PC-3 (cell line): ENCODE measurements around the gene SLC48A1. TPM values are rescaled to one million over a fixed set of nuclear protein-coding genes. Genes with fewer than 3 reads are reported as not detected.

Source experiments
- ATAC-seq: fragments of 200-7000 bp; cut with Tn5 transposase; 2 replicates; pipeline ENCODE4 v1.9.1; 2020; ENCODE audit warnings: mild to moderate bottlenecking, moderate library complexity
- BruUV-seq: library from RNA; stranded (reverse); fragments of 400-500 nt; replicated peaks from 2 replicates; lab custom pipeline; 2021; lab: Mats Ljungman, UMichigan
- CTCF ChIA-PET: fragments of 300-600 bp; sonication (Branson Sonifier 250); formaldehyde crosslinking; loops from one replicate; lab custom pipeline; 2022; ENCODE audit warnings: antibody characterized with exemption; lab: Charles Lee
- POLR2A ChIA-PET: fragments of 300-600 bp; sonication (Branson Sonifier 250); formaldehyde crosslinking; loops from one replicate; lab custom pipeline; 2022; ENCODE audit warnings: antibody characterized with exemption; ENCODE audit not compliant: unreplicated experiment; lab: Charles Lee
- DNase-seq: peaks from one replicate; pipeline ENCODE4 v3.0.0-alpha.2; 2015
- H2AFZ ChIP-seq: fragments of 300-600 bp; sonication (generic); 2 replicates; pipeline ENCODE4 v1.6.0; 2016; ENCODE audit warnings: antibody characterized with exemption, low read length
- H3F3A ChIP-seq: fragments of 300-600 bp; sonication (generic); one replicate; pipeline ENCODE4 v1.6.0; 2017; ENCODE audit warnings: antibody characterized with exemption, low read length, control low read depth, mild to moderate bottlenecking; ENCODE audit not compliant: unreplicated experiment
- H3K27ac ChIP-seq: fragments of 300-600 bp; sonication (generic); 2 replicates; pipeline ENCODE4 v1.5.1; 2016; ENCODE audit warnings: mild to moderate bottlenecking, low read length
- H3K27me3 ChIP-seq: fragments of 300-600 bp; sonication (generic); 2 replicates; pipeline ENCODE4 v1.6.1; 2016; ENCODE audit warnings: low read length, mixed read lengths
- H3K36me3 ChIP-seq: fragments of 300-600 bp; sonication (generic); 2 replicates; pipeline ENCODE4 v1.6.1; 2016; ENCODE audit warnings: low read depth, mixed run types, low read length, mixed read lengths
- H3K4me1 ChIP-seq: fragments of 300-600 bp; sonication (generic); 2 replicates; pipeline ENCODE4 v1.5.1; 2016; ENCODE audit warnings: low read length; ENCODE audit not compliant: insufficient read depth
- H3K4me2 ChIP-seq: fragments of 300-600 bp; sonication (generic); 2 replicates; pipeline ENCODE4 v1.6.0; 2016; ENCODE audit warnings: low read length
- H3K4me3 ChIP-seq: fragments of 300-600 bp; sonication (generic); 2 replicates; pipeline ENCODE4 v1.5.1; 2016; ENCODE audit warnings: mild to moderate bottlenecking, low read length, mixed read lengths
- H3K79me2 ChIP-seq: fragments of 300-600 bp; sonication (generic); 2 replicates; pipeline ENCODE4 v1.6.1; 2017; ENCODE audit warnings: low read length, mixed read lengths
- H3K9ac ChIP-seq: fragments of 300-600 bp; sonication (generic); 2 replicates; pipeline ENCODE4 v1.6.0; 2016; ENCODE audit warnings: mild to moderate bottlenecking, low read length
- H3K9me2 ChIP-seq: fragments of 300-600 bp; sonication (generic); replicated peaks from 2 replicates; pipeline ENCODE4 v1.6.1; 2016; ENCODE audit warnings: mixed run types, low read length, mixed read lengths
- H3K9me3 ChIP-seq: fragments of 300-600 bp; sonication (generic); 2 replicates; pipeline ENCODE4 v1.6.1; 2016; ENCODE audit warnings: low read length, mixed read lengths
- H4K20me1 ChIP-seq: fragments of 300-600 bp; sonication (generic); 2 replicates; pipeline ENCODE4 v1.6.1; 2016; ENCODE audit warnings: low read length, mixed read lengths
- CTCF ChIP-seq: fragments of 300-600 bp; sonication (generic); conservative IDR thresholded peaks from 2 replicates; pipeline ENCODE4 v1.5.1; 2017; ENCODE audit warnings: antibody characterized with exemption, low read depth, mild to moderate bottlenecking, low read length
- EZH2 ChIP-seq: fragments of 300-600 bp; sonication (generic); IDR thresholded peaks from one replicate; pipeline ENCODE4 v1.6.1; 2017; ENCODE audit warnings: antibody characterized with exemption, mild to moderate bottlenecking, low read length; ENCODE audit not compliant: unreplicated experiment
- EZH2phosphoT487 ChIP-seq: fragments of 300-600 bp; sonication (generic); IDR thresholded peaks from 2 replicates; pipeline ENCODE4 v1.6.1; 2018; ENCODE audit warnings: mild to moderate bottlenecking, antibody characterized with exemption, low read length, borderline replicate concordance
- intact Hi-C: fragments of 100-400 bp; cut with micrococcal nuclease; formaldehyde crosslinking; loops from 2 replicates; pipeline ENCODE4 v1.9.0; 2023
- total RNA-seq: library from RNA; depleted of rRNA; stranded (reverse); fragments of >200 nt; gene quantifications from 2 replicates; pipeline ENCODE4 v1.2.3, GENCODE V29; 2014

Gene SLC48A1
- total RNA-seq, 1 experiment from 2014 or later = 21.4 TPM

GRCh38 chr12:47751561-47751960 is 21.5 kb upstream of the SLC48A1 start:
- H2AFZ ChIP-seq = no peak overlapping the region
- no peak overlapping the region for H3K4me2 ChIP-seq
- H3K9me3 ChIP-seq = no peaks in the 10 kb centered on the region
- ChIA-PET POLR2A (no interaction called here), CTCF (no interaction called here)
- no peaks in the 10 kb centered on the region for H4K20me1 ChIP-seq
- peaks cover 4% of the 10 kb centered on the region for H3F3A ChIP-seq
- no peak overlapping the region for H3K9ac ChIP-seq
- no peak overlapping the region for H3K27ac ChIP-seq
- ATAC-seq (no peak), DNase-seq (no peak)
- no peaks in the 10 kb centered on the region for H3K36me3 ChIP-seq
- BruUV-seq = no TSS peak
- H3K4me1 ChIP-seq = peaks cover 49% of the 10 kb centered on the region
- no peaks in the 10 kb centered on the region for H3K9me2 ChIP-seq
- TF ChIP-seq EZH2phosphoT487 (no peak), CTCF (no peak), EZH2 (no peak)
- no peak overlapping the region for H3K4me3 ChIP-seq
- intact Hi-C loops = no loop called here
- H3K27me3 ChIP-seq = no peaks in the 10 kb centered on the region
- no peaks in the 10 kb centered on the region for H3K79me2 ChIP-seq

GRCh38 chr12:47752121-47752520 is 20.9 kb upstream of the SLC48A1 start:
- CTCF ChIA-PET = no interaction called here

More at GRCh38 chr12:47752121-47752520, 20.9 kb upstream of the SLC48A1 start:
- ATAC-seq = no peak
- Histone ChIP-seq H4K20me1 (no peaks in the 10 kb centered on the region), H3K4me2 (peak overlapping the region; percentile 59), H3K27me3 (no peaks in the 10 kb centered on the region), H3K79me2 (no peaks in the 10 kb centered on the region), H3K4me1 (peaks cover 49% of the 10 kb centered on the region), H3K27ac (peak overlapping the region; percentile 67), H3K4me3 (no peak overlapping the region), H3K9me3 (no peaks in the 10 kb centered on the region), H3K9ac (peak overlapping the region; percentile 10; the same call in 1 of the 2 replicates), H3K36me3 (no peaks in the 10 kb centered on the region), H2AFZ (peak overlapping the region; percentile 44), H3F3A (peaks cover 4% of the 10 kb centered on the region), H3K9me2 (no peaks in the 10 kb centered on the region)
- no peak for TF ChIP-seq EZH2phosphoT487
- TF ChIP-seq EZH2 = no peak
- no peak for TF ChIP-seq CTCF
- BruUV-seq = no TSS peak
- intact Hi-C loops = loop anchor here (2.0 kb wide), 1 partner anchor 21 kb away; the partner anchor contains the start of gene SLC48A1
- DNase-seq = no peak
- POLR2A ChIA-PET = no interaction called here
